Measurements from ENCODE around the gene CNTNAP2. TPM values are rescaled to one million over a fixed set of nuclear protein-coding genes. Genes with fewer than 3 reads are reported as not detected.

Gene CNTNAP2
- total and polyA plus RNA-seq, 4 donors: 41.3 to 127 (median 67.8) TPM

GRCh38 chr7:148223738-148224137, 2107.1 kb downstream of the CNTNAP2 start:
- WGBS (ENCODE audit: insufficient coverage): no CpG with 5 or more reads among the region's 3 CpGs
- Histone ChIP-seq H3K4me3 (ENCODE audit: low read depth, low read length) (no peak overlapping the region), H3K9me3 (ENCODE audit: control insufficient read depth, insufficient read depth, low read length) (no peaks in the 10 kb centered on the region), H3K27ac (ENCODE audit: low read depth, low read length) (no peak overlapping the region), H3K27me3 (ENCODE audit: control insufficient read depth, insufficient read depth, low read length) (no peaks in the 10 kb centered on the region), H3K4me1 (ENCODE audit: control insufficient read depth, insufficient read depth, low read length) (peaks cover 9% of the 10 kb centered on the region), H3K36me3 (ENCODE audit: control insufficient read depth, insufficient read depth, low read length) (no peaks in the 10 kb centered on the region)
- no peak for DNase-seq (ENCODE audit: low read depth in 4 of 6, low spot score in 6 of 6)

- WGBS (ENCODE audit: insufficient coverage): 17% methylated on average over 1 of the region's 3 CpGs
- peak in 3 of 6 donors; percentile 42 to 90 (median 77) for DNase-seq (ENCODE audit: low read depth in 4 of 6, low spot score in 6 of 6)
- Histone ChIP-seq H3K27ac (ENCODE audit: low read depth, low read length) (no peak overlapping the region), H3K27me3 (ENCODE audit: control insufficient read depth, insufficient read depth, low read length) (no peaks in the 10 kb centered on the region), H3K4me3 (ENCODE audit: low read depth, low read length) (no peak overlapping the region), H3K36me3 (ENCODE audit: control insufficient read depth, insufficient read depth, low read length) (no peaks in the 10 kb centered on the region), H3K9me3 (ENCODE audit: control insufficient read depth, insufficient read depth, low read length) (no peaks in the 10 kb centered on the region), H3K4me1 (ENCODE audit: control insufficient read depth, insufficient read depth, low read length) (peaks cover 9% of the 10 kb centered on the region)
Measured at GRCh38 chr7:148230296-148230695, 2113.7 kb downstream of the CNTNAP2 start.

- Histone ChIP-seq H3K4me3 (ENCODE audit: low read depth, low read length) (no peak overlapping the region), H3K27me3 (ENCODE audit: control insufficient read depth, insufficient read depth, low read length) (no peaks in the 10 kb centered on the region), H3K27ac (ENCODE audit: low read depth, low read length) (no peak overlapping the region), H3K4me1 (ENCODE audit: control insufficient read depth, insufficient read depth, low read length) (peaks cover 9% of the 10 kb centered on the region), H3K36me3 (ENCODE audit: control insufficient read depth, insufficient read depth, low read length) (no peaks in the 10 kb centered on the region), H3K9me3 (ENCODE audit: control insufficient read depth, insufficient read depth, low read length) (no peaks in the 10 kb centered on the region)
- 80% methylated on average over 2 of the region's 4 CpGs for WGBS (ENCODE audit: insufficient coverage)
- no peak for DNase-seq (ENCODE audit: low read depth in 4 of 6, low spot score in 6 of 6)
Measured at GRCh38 chr7:148230883-148231282, 2114.3 kb downstream of the CNTNAP2 start.

GRCh38 chr7:148232784-148233183, 2116.2 kb downstream of the CNTNAP2 start:
- H3K27ac ChIP-seq (ENCODE audit: low read depth, low read length): no peak overlapping the region
- H3K27me3 ChIP-seq (ENCODE audit: control insufficient read depth, insufficient read depth, low read length): no peaks in the 10 kb centered on the region
- DNase-seq (ENCODE audit: low read depth in 4 of 6, low spot score in 6 of 6): peak in 1 of 6 donors; percentile 23
- H3K4me3 ChIP-seq (ENCODE audit: low read depth, low read length): no peak overlapping the region
- H3K4me1 ChIP-seq (ENCODE audit: control insufficient read depth, insufficient read depth, low read length): no peaks in the 10 kb centered on the region
- H3K9me3 ChIP-seq (ENCODE audit: control insufficient read depth, insufficient read depth, low read length): no peaks in the 10 kb centered on the region
- WGBS (ENCODE audit: insufficient coverage): 20% methylated on average over 1 of the region's 3 CpGs
- no peaks in the 10 kb centered on the region for H3K36me3 ChIP-seq (ENCODE audit: control insufficient read depth, insufficient read depth, low read length)

GRCh38 chr7:148234715-148235114, 2118.1 kb downstream of the CNTNAP2 start:
- H3K9me3 ChIP-seq (ENCODE audit: control insufficient read depth, insufficient read depth, low read length): no peaks in the 10 kb centered on the region
- no CpG with 5 or more reads among the region's 1 CpG for WGBS (ENCODE audit: insufficient coverage)
- no peaks in the 10 kb centered on the region for H3K27me3 ChIP-seq (ENCODE audit: control insufficient read depth, insufficient read depth, low read length)
- no peaks in the 10 kb centered on the region for H3K4me1 ChIP-seq (ENCODE audit: control insufficient read depth, insufficient read depth, low read length)
- no peaks in the 10 kb centered on the region for H3K36me3 ChIP-seq (ENCODE audit: control insufficient read depth, insufficient read depth, low read length)
- peak in 1 of 6 donors; percentile 78 for DNase-seq (ENCODE audit: low read depth in 4 of 6, low spot score in 6 of 6)
- H3K27ac ChIP-seq (ENCODE audit: low read depth, low read length): no peak overlapping the region
- no peak overlapping the region for H3K4me3 ChIP-seq (ENCODE audit: low read depth, low read length)

- H3K9me3 ChIP-seq (ENCODE audit: control insufficient read depth, insufficient read depth, low read length): no peaks in the 10 kb centered on the region
- H3K36me3 ChIP-seq (ENCODE audit: control insufficient read depth, insufficient read depth, low read length): no peaks in the 10 kb centered on the region
- no CpG with 5 or more reads among the region's 1 CpG for WGBS (ENCODE audit: insufficient coverage)
- H3K27me3 ChIP-seq (ENCODE audit: control insufficient read depth, insufficient read depth, low read length): peaks cover 2% of the 10 kb centered on the region
- H3K27ac ChIP-seq (ENCODE audit: low read depth, low read length): no peak overlapping the region
- no peak overlapping the region for H3K4me3 ChIP-seq (ENCODE audit: low read depth, low read length)
- no peak for DNase-seq (ENCODE audit: low read depth in 4 of 6, low spot score in 6 of 6)
- no peaks in the 10 kb centered on the region for H3K4me1 ChIP-seq (ENCODE audit: control insufficient read depth, insufficient read depth, low read length)
Measured at GRCh38 chr7:148238761-148239325, 2122.2 kb downstream of the CNTNAP2 start.

GRCh38 chr7:148241700-148242293, 2125.2 kb downstream of the CNTNAP2 start:
- Histone ChIP-seq H3K36me3 (ENCODE audit: control insufficient read depth, insufficient read depth, low read length) (no peaks in the 10 kb centered on the region), H3K27me3 (ENCODE audit: control insufficient read depth, insufficient read depth, low read length) (peaks cover 2% of the 10 kb centered on the region), H3K4me1 (ENCODE audit: control insufficient read depth, insufficient read depth, low read length) (peaks cover 7% of the 10 kb centered on the region), H3K4me3 (ENCODE audit: low read depth, low read length) (no peak overlapping the region), H3K9me3 (ENCODE audit: control insufficient read depth, insufficient read depth, low read length) (no peaks in the 10 kb centered on the region), H3K27ac (ENCODE audit: low read depth, low read length) (peak overlapping the region; percentile 11)
- DNase-seq (ENCODE audit: low read depth in 4 of 6, low spot score in 6 of 6): peak in 1 of 6 donors; percentile 41
- WGBS (ENCODE audit: insufficient coverage): no CpG with 5 or more reads among the region's 3 CpGs

- Histone ChIP-seq H3K4me1 (ENCODE audit: control insufficient read depth, insufficient read depth, low read length) (peaks cover 7% of the 10 kb centered on the region), H3K36me3 (ENCODE audit: control insufficient read depth, insufficient read depth, low read length) (no peaks in the 10 kb centered on the region), H3K9me3 (ENCODE audit: control insufficient read depth, insufficient read depth, low read length) (no peaks in the 10 kb centered on the region), H3K4me3 (ENCODE audit: low read depth, low read length) (peak overlapping the region; percentile 22), H3K27me3 (ENCODE audit: control insufficient read depth, insufficient read depth, low read length) (peaks cover 2% of the 10 kb centered on the region), H3K27ac (ENCODE audit: low read depth, low read length) (peak overlapping the region; percentile 11)
- WGBS (ENCODE audit: insufficient coverage): 13% methylated on average over 14 of the region's 17 CpGs
- peak in 2 of 6 donors; percentile 81 to 88 for DNase-seq (ENCODE audit: low read depth in 4 of 6, low spot score in 6 of 6)
Measured at GRCh38 chr7:148242294-148242821, 2125.8 kb downstream of the CNTNAP2 start.

GRCh38 chr7:148245381-148245780, 2128.8 kb downstream of the CNTNAP2 start:
- Histone ChIP-seq H3K4me1 (ENCODE audit: control insufficient read depth, insufficient read depth, low read length) (peaks cover 7% of the 10 kb centered on the region), H3K27me3 (ENCODE audit: control insufficient read depth, insufficient read depth, low read length) (peaks cover 2% of the 10 kb centered on the region), H3K4me3 (ENCODE audit: low read depth, low read length) (no peak overlapping the region), H3K27ac (ENCODE audit: low read depth, low read length) (no peak overlapping the region), H3K9me3 (ENCODE audit: control insufficient read depth, insufficient read depth, low read length) (no peaks in the 10 kb centered on the region), H3K36me3 (ENCODE audit: control insufficient read depth, insufficient read depth, low read length) (no peaks in the 10 kb centered on the region)
- DNase-seq (ENCODE audit: low read depth in 4 of 6, low spot score in 6 of 6): peak in 2 of 6 donors; percentile 47 to 67
- WGBS (ENCODE audit: insufficient coverage): 28% methylated on average over 4 of the region's 7 CpGs

GRCh38 chr7:148253629-148254028, 2137.0 kb downstream of the CNTNAP2 start:
- 100% methylated on average over 5 of the region's 7 CpGs for whole genome bisulfite sequencing (ENCODE audit: insufficient coverage)
- Histone ChIP-seq H3K9me3 (ENCODE audit: control insufficient read depth, insufficient read depth, low read length) (no peaks in the 10 kb centered on the region), H3K4me3 (ENCODE audit: low read depth, low read length) (no peak overlapping the region), H3K4me1 (ENCODE audit: control insufficient read depth, insufficient read depth, low read length) (no peaks in the 10 kb centered on the region), H3K27ac (ENCODE audit: low read depth, low read length) (no peak overlapping the region), H3K27me3 (ENCODE audit: control insufficient read depth, insufficient read depth, low read length) (no peaks in the 10 kb centered on the region), H3K36me3 (ENCODE audit: control insufficient read depth, insufficient read depth, low read length) (no peaks in the 10 kb centered on the region)
- no peak for DNase-seq (ENCODE audit: low read depth in 4 of 6, low spot score in 6 of 6)
